SH-SY5Y (cell line): Measurements from ENCODE around the gene ABRACL.

ENCODE experiments used
- GATA2 ChIP-seq: IDR thresholded peaks from 2 replicates; pipeline ENCODE4 v1.6.1; 2011; ENCODE audit warnings: mild to moderate bottlenecking, low read depth, low read length
- GATA3 ChIP-seq: IDR thresholded peaks from 2 replicates; pipeline ENCODE4 v1.6.1; 2011; ENCODE audit warnings: low read depth, mild to moderate bottlenecking, low read length, moderate library complexity

The ABRACL gene

GRCh38 chr6:139003751-139004150, 24.8 kb upstream of the ABRACL start:
- TF ChIP-seq GATA2 (no peak), GATA3 (no peak)

GRCh38 chr6:139006477-139006876, 22.1 kb upstream of the ABRACL start:
- no peak for TF ChIP-seq GATA3
- TF ChIP-seq GATA2: no peak

GRCh38 chr6:139007428-139007827, 21.1 kb upstream of the ABRACL start:
- TF ChIP-seq GATA3 (no peak), GATA2 (no peak)

GRCh38 chr6:139008117-139008516, 20.4 kb upstream of the ABRACL start:
- TF ChIP-seq GATA3 (no peak), GATA2 (no peak)

GRCh38 chr6:139010674-139011073, 17.9 kb upstream of the ABRACL start:
- TF ChIP-seq GATA3: no peak
- no peak for TF ChIP-seq GATA2

GRCh38 chr6:139011980-139012379, 16.6 kb upstream of the ABRACL start:
- no peak for TF ChIP-seq GATA3
- TF ChIP-seq GATA2: no peak

GRCh38 chr6:139013185-139013800, 15.3 kb upstream of the ABRACL start:
- TF ChIP-seq GATA3 (no peak), GATA2 (no peak)

- TF ChIP-seq GATA3 (no peak), GATA2 (no peak)
Measured at GRCh38 chr6:139014945-139015344, 13.6 kb upstream of the ABRACL start.

GRCh38 chr6:139016337-139017213, 12.0 kb upstream of the ABRACL start:
- TF ChIP-seq GATA3: no peak
- TF ChIP-seq GATA2: no peak

- no peak for TF ChIP-seq GATA3
- TF ChIP-seq GATA2: no peak
Measured at GRCh38 chr6:139017227-139017626, 11.3 kb upstream of the ABRACL start.

- TF ChIP-seq GATA3 (no peak), GATA2 (no peak)
Measured at GRCh38 chr6:139019722-139020121, 8.8 kb upstream of the ABRACL start.

- TF ChIP-seq GATA3 (no peak), GATA2 (no peak)
Measured at GRCh38 chr6:139020689-139021088, 7.9 kb upstream of the ABRACL start.

GRCh38 chr6:139027620-139028182, 844 bp upstream of the ABRACL start:
- TF ChIP-seq GATA2 (no peak), GATA3 (no peak)

- TF ChIP-seq GATA2: no peak
- TF ChIP-seq GATA3: no peak
Measured at GRCh38 chr6:139028215-139028657, 309 bp upstream of the ABRACL start.
